Parathyroid adenoma (tissue), 2 donors: ENCODE results near the gene MCRIP2.

Experiments
- H2AFZ ChIP-seq: fragments of 300-600 bp; sonication (generic); one replicate; pipeline ENCODE4 v1.7.0; 2017; ENCODE audit warnings: antibody characterized with exemption, mild to moderate bottlenecking
- H3K27ac ChIP-seq: fragments of 300-600 bp; sonication (generic); one replicate; pipeline ENCODE4 v1.7.0; 2017
- H3K27me3 ChIP-seq: fragments of 300-600 bp; sonication (generic); one replicate; pipeline ENCODE4 v1.7.0; 2017; ENCODE audit warnings: low read length; ENCODE audit not compliant: control insufficient read depth, insufficient read depth
- H3K36me3 ChIP-seq: fragments of 300-600 bp; sonication (generic); one replicate; pipeline ENCODE4 v1.7.0; 2017; ENCODE audit warnings: low read length; ENCODE audit not compliant: control insufficient read depth, insufficient read depth
- H3K4me1 ChIP-seq: fragments of 300-600 bp; sonication (generic); one replicate; pipeline ENCODE4 v1.7.0; 2017; ENCODE audit warnings: control low read depth
- H3K4me2 ChIP-seq: fragments of 300-600 bp; sonication (generic); one replicate; pipeline ENCODE4 v1.7.0; 2017; ENCODE audit warnings: low read length
- H3K4me3 ChIP-seq: fragments of 300-600 bp; sonication (generic); one replicate; pipeline ENCODE4 v1.7.0; 2017; ENCODE audit warnings: low read depth, low read length
- H3K79me2 ChIP-seq: fragments of 300-600 bp; sonication (generic); one replicate; pipeline ENCODE4 v1.7.0; 2017; ENCODE audit warnings: control low read depth
- H3K9ac ChIP-seq: fragments of 300-600 bp; sonication (generic); one replicate; pipeline ENCODE4 v1.7.0; 2017; ENCODE audit warnings: mild to moderate bottlenecking
- H3K9me3 ChIP-seq: fragments of 300-600 bp; sonication (generic); one replicate; pipeline ENCODE4 v1.7.0; 2017; ENCODE audit warnings: low read length; ENCODE audit not compliant: control insufficient read depth
- TF ChIP-seq, protein P1 (sequence below): fragments of 300-600 bp; sonication (generic); IDR thresholded peaks from one replicate; pipeline ENCODE4 v1.7.0; 2017; ENCODE audit warnings: antibody characterized with exemption, mild to moderate bottlenecking
- donor health status: primary hyperparathyroidism.

Gene MCRIP2

GRCh38 chr16:598823-599739, 42.5 kb upstream of the MCRIP2 start:
- Histone ChIP-seq H3K9ac (no peak overlapping the region), H2AFZ (no peak overlapping the region), H3K4me3 (no peak overlapping the region), H3K4me2 (no peak overlapping the region), H3K9me3 (no peaks in the 10 kb centered on the region), H3K36me3 (no peaks in the 10 kb centered on the region), H3K27me3 (no peaks in the 10 kb centered on the region), H3K27ac (no peak overlapping the region), H3K79me2 (peaks cover 38% of the 10 kb centered on the region), H3K4me1 (no peaks in the 10 kb centered on the region)
- TF ChIP-seq, protein P1, sequence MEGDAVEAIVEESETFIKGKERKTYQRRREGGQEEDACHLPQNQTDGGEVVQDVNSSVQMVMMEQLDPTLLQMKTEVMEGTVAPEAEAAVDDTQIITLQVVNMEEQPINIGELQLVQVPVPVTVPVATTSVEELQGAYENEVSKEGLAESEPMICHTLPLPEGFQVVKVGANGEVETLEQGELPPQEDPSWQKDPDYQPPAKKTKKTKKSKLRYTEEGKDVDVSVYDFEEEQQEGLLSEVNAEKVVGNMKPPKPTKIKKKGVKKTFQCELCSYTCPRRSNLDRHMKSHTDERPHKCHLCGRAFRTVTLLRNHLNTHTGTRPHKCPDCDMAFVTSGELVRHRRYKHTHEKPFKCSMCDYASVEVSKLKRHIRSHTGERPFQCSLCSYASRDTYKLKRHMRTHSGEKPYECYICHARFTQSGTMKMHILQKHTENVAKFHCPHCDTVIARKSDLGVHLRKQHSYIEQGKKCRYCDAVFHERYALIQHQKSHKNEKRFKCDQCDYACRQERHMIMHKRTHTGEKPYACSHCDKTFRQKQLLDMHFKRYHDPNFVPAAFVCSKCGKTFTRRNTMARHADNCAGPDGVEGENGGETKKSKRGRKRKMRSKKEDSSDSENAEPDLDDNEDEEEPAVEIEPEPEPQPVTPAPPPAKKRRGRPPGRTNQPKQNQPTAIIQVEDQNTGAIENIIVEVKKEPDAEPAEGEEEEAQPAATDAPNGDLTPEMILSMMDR: no peak

- Histone ChIP-seq H3K4me1 (no peaks in the 10 kb centered on the region), H3K9me3 (no peaks in the 10 kb centered on the region), H3K36me3 (no peaks in the 10 kb centered on the region), H3K9ac (no peak overlapping the region), H2AFZ (no peak overlapping the region), H3K79me2 (peaks cover 48% of the 10 kb centered on the region), H3K27ac (no peak overlapping the region), H3K27me3 (no peaks in the 10 kb centered on the region), H3K4me3 (no peak overlapping the region), H3K4me2 (no peak overlapping the region)
- TF ChIP-seq, protein P1: no peak
These were observed 40.8 kb upstream of the MCRIP2 start for GRCh38 chr16:600781-601180.

DNA sequence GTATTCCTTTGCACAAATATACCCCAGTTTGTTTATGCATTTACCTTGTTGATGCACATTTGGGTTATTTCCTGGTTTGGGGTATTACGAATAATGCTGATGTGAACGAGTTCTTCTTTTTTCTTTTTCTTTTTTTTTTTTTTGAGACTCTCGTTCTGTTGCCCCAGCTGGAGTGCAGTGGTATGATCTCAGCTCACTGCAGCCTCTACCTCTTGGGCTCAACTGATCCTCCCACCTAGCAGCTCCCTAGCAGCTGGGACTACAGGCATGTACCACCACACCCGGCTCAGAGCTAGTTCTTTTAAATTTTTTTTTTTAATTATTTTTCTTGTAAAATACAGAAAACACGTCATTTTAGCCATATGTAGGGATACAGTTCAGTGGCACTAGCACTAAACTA, 37.7 kb upstream of the MCRIP2 start:
- no peak overlapping the region for H3K9ac ChIP-seq
- H2AFZ ChIP-seq: no peak overlapping the region
- TF ChIP-seq, protein P1: no peak
- H3K4me2 ChIP-seq: no peak overlapping the region
- H3K27ac ChIP-seq: no peak overlapping the region
- no peaks in the 10 kb centered on the region for H3K9me3 ChIP-seq
- H3K4me3 ChIP-seq: no peak overlapping the region
- no peaks in the 10 kb centered on the region for H3K27me3 ChIP-seq
- no peaks in the 10 kb centered on the region for H3K4me1 ChIP-seq
- H3K79me2 ChIP-seq: peaks cover 56% of the 10 kb centered on the region
- H3K36me3 ChIP-seq: no peaks in the 10 kb centered on the region

- Histone ChIP-seq H3K27me3 (no peaks in the 10 kb centered on the region), H3K79me2 (peaks cover 63% of the 10 kb centered on the region), H3K36me3 (no peaks in the 10 kb centered on the region), H3K4me2 (no peak overlapping the region), H3K4me3 (no peak overlapping the region), H3K4me1 (no peaks in the 10 kb centered on the region), H3K27ac (no peak overlapping the region), H3K9ac (no peak overlapping the region), H2AFZ (no peak overlapping the region), H3K9me3 (no peaks in the 10 kb centered on the region)
- TF ChIP-seq, protein P1: no peak
These were observed 34.8 kb upstream of the MCRIP2 start for GRCh38 chr16:606656-607307.
